Hypothalamus (tissue), 51 donors: Measurements from ENCODE around the gene P2RY1.
A peak's percentile ranks its signal among the peaks of the same experiment; 100 is the strongest.

Experiments used
- DNase-seq, 51 donors: peaks; one replicate each; lab custom pipeline; 2025; lab: John Stamatoyannopoulos, UW

P2RY1 gene

GRCh38 chr3:152834776-152835600 lies at the start of gene P2RY1:
P2RY1 (plus strand) TSS chr3:152835131; CDS start chr3:152835783, 652 bp downstream.
- peak in 42 of 51 donors; percentile 10 to 78 (median 48) for DNase-seq

GRCh38 chr3:152786977-152787681 lies 47.8 kb upstream of the P2RY1 start:
- DNase-seq: no peak

GRCh38 chr3:152790651-152791387 lies 44.1 kb upstream of the P2RY1 start:
- DNase-seq: no peak

GRCh38 chr3:152793969-152794368 lies 41.0 kb upstream of the P2RY1 start:
- DNase-seq: no peak

- DNase-seq: no peak
These were observed 37.0 kb upstream of the P2RY1 start for GRCh38 chr3:152797751-152798432.

- DNase-seq: peak in 1 of 51 donors; percentile 2
These were observed 22.8 kb upstream of the P2RY1 start for GRCh38 chr3:152811974-152812760.

GRCh38 chr3:152817400-152817799 lies 17.5 kb upstream of the P2RY1 start:
- no peak for DNase-seq

GRCh38 chr3:152818027-152818426 lies 16.9 kb upstream of the P2RY1 start:
- no peak for DNase-seq

GRCh38 chr3:152823173-152823572 lies 11.8 kb upstream of the P2RY1 start:
- DNase-seq: no peak

- DNase-seq: no peak
These were observed 11.2 kb upstream of the P2RY1 start for GRCh38 chr3:152823781-152824180.

GRCh38 chr3:152825566-152825965 lies 9.4 kb upstream of the P2RY1 start:
- DNase-seq: no peak

GRCh38 chr3:152826476-152826875 lies 8.5 kb upstream of the P2RY1 start:
- DNase-seq: no peak

- no peak for DNase-seq
These were observed 7.6 kb upstream of the P2RY1 start for GRCh38 chr3:152827313-152827712.

- DNase-seq: no peak
These were observed 6.7 kb upstream of the P2RY1 start for GRCh38 chr3:152828075-152828840.

- no peak for DNase-seq
These were observed 4.7 kb upstream of the P2RY1 start for GRCh38 chr3:152830245-152830644.

GRCh38 chr3:152832046-152832445 lies 2.9 kb upstream of the P2RY1 start:
- DNase-seq: no peak

- no peak for DNase-seq
These were observed 1.8 kb upstream of the P2RY1 start for GRCh38 chr3:152833089-152833488.

GRCh38 chr3:152834191-152834775 lies 648 bp upstream of the P2RY1 start:
- DNase-seq: peak in 11 of 51 donors; percentile 4 to 71 (median 52)
